Measurements from ENCODE around the gene STAC3.
"Not testable (repeated sequence)": the region's sequence is repeated elsewhere in the genome, so short reads cannot be mapped to it uniquely, and the experiment has no call there.

Gene STAC3
- 1.1 to 2.7 (median 1.6) reads per million in 4 donors for total RNA-seq

GRCh38 chr12:57250956-57251355 lies at the start of gene STAC3:
Gene STAC3 (minus strand): TSS chr12:57251187. CDS start chr12:57249636, 1,551 bp downstream.
- no peak for DNase-seq

- no peak for DNase-seq
These were observed 48.6 kb upstream of the STAC3 start for GRCh38 chr12:57299514-57300016.

GRCh38 chr12:57296291-57296690 lies 45.3 kb upstream of the STAC3 start:
- no peak for DNase-seq

- DNase-seq: not testable (repeated sequence)
These were observed 31.1 kb upstream of the STAC3 start for GRCh38 chr12:57282073-57282472.

GRCh38 chr12:57280211-57281062 lies 29.4 kb upstream of the STAC3 start:
- DNase-seq: peak in 4 of 5 donors; percentile 30 to 78 (median 42)

GRCh38 chr12:57278465-57279381 lies 27.7 kb upstream of the STAC3 start:
- no peak for DNase-seq

- no peak for DNase-seq
These were observed 26.1 kb upstream of the STAC3 start for GRCh38 chr12:57276935-57277563.

GRCh38 chr12:57276233-57276632 lies 25.2 kb upstream of the STAC3 start:
- DNase-seq: not testable (repeated sequence)

- DNase-seq: no peak
These were observed 22.5 kb upstream of the STAC3 start for GRCh38 chr12:57273516-57273915.

GRCh38 chr12:57272337-57273151 lies 21.6 kb upstream of the STAC3 start:
- DNase-seq: no peak

GRCh38 chr12:57270966-57271470 lies 20.0 kb upstream of the STAC3 start:
- no peak for DNase-seq

GRCh38 chr12:57268264-57268663 lies 17.3 kb upstream of the STAC3 start:
- DNase-seq: no peak

GRCh38 chr12:57266681-57267080 lies 15.7 kb upstream of the STAC3 start:
- DNase-seq: no peak

- no peak for DNase-seq
These were observed 12.1 kb upstream of the STAC3 start for GRCh38 chr12:57263096-57263495.

- DNase-seq: no peak
These were observed 11.3 kb upstream of the STAC3 start for GRCh38 chr12:57262126-57262822.

- no peak for DNase-seq
These were observed 10.5 kb upstream of the STAC3 start for GRCh38 chr12:57261428-57261865.

- DNase-seq: no peak
These were observed 9.4 kb upstream of the STAC3 start for GRCh38 chr12:57260366-57260765.

GRCh38 chr12:57258977-57259970 lies 8.3 kb upstream of the STAC3 start:
- no peak for DNase-seq

GRCh38 chr12:57255916-57256315 lies 4.9 kb upstream of the STAC3 start:
- DNase-seq: no peak

All from T-helper 1 cell (primary cell).